WTC11 (cell line): Measurements from ENCODE around the gene TMEM108. TPM values are rescaled to one million over a fixed set of nuclear protein-coding genes. Genes with fewer than 3 reads are reported as not detected.
"Not testable (repeated sequence)": the region's sequence is repeated elsewhere in the genome, so short reads cannot be mapped to it uniquely, and the experiment has no call there.

ENCODE experiments used
- ATAC-seq: fragments of 200-7000 bp; cut with Tn5 transposase; 2 replicates; pipeline ENCODE4 v1.10.0; 2021; ENCODE audit warnings: mild to moderate bottlenecking, moderate library complexity
- CTCF ChIA-PET: fragments of 300-600 bp; sonication (Branson Sonifier 250); formaldehyde crosslinking; loops from one replicate; lab custom pipeline; 2021; ENCODE audit warnings: antibody characterized with exemption; lab: Charles Lee
- POLR2A ChIA-PET: fragments of 350-600 bp; sonication (Branson Sonifier 250); formaldehyde crosslinking; loops from one replicate; lab custom pipeline; 2021; ENCODE audit warnings: antibody characterized with exemption; lab: Charles Lee
- DNase-seq: peaks from one replicate; pipeline ENCODE4 v3.0.0; 2021; ENCODE audit warnings: low spot score
- H3K27ac Mint-ChIP-seq: 2 replicates; pipeline ENCODE4 v1.8.0; 2021; ENCODE audit warnings: mixed read lengths
- H3K27me3 Mint-ChIP-seq: 2 replicates; pipeline ENCODE4 v1.8.0; 2021; ENCODE audit warnings: low read depth, mild to moderate bottlenecking, moderate library complexity, mixed read lengths
- H3K36me3 Mint-ChIP-seq: 2 replicates; pipeline ENCODE4 v1.8.0; 2021; ENCODE audit warnings: mixed read lengths
- H3K4me1 Mint-ChIP-seq: 2 replicates; pipeline ENCODE4 v1.8.0; 2022; ENCODE audit warnings: mixed read lengths
- H3K4me3 Mint-ChIP-seq: 2 replicates; pipeline ENCODE4 v1.8.0; 2021; ENCODE audit warnings: mild to moderate bottlenecking, moderate library complexity, mixed read lengths
- H3K9me3 Mint-ChIP-seq: 2 replicates; pipeline ENCODE4 v1.8.0; 2021; ENCODE audit warnings: mixed read lengths
- GRHL2 ChIP-seq: fragments of 250-450 bp; sonication (Bioruptor Pico); IDR thresholded peaks from 2 replicates; pipeline ENCODE4 v1.8.0; 2022; ENCODE audit warnings: mild to moderate bottlenecking, moderate library complexity; ENCODE audit not compliant: insufficient replicate concordance, severe bottlenecking
- HMGA2 ChIP-seq: fragments of 250-450 bp; sonication (Bioruptor Pico); IDR thresholded peaks from 2 replicates; pipeline ENCODE4 v1.4.0; 2021; ENCODE audit warnings: mild to moderate bottlenecking, moderate library complexity
- NFATC4 ChIP-seq: fragments of 250-450 bp; sonication (Bioruptor Pico); IDR thresholded peaks from 2 replicates; pipeline ENCODE4 v1.9.0; 2021; ENCODE audit warnings: mild to moderate bottlenecking
- NR2C2 ChIP-seq: sonication (generic); formaldehyde crosslinking; IDR thresholded peaks from 2 replicates; pipeline ENCODE4 v1.8.0; 2022; ENCODE audit warnings: mild to moderate bottlenecking, missing genetic modification reagents
- PRRX2 ChIP-seq: fragments of 250-450 bp; sonication (Bioruptor Pico); IDR thresholded peaks from 2 replicates; pipeline ENCODE4 v1.8.0; 2021; ENCODE audit warnings: mild to moderate bottlenecking
- RORB ChIP-seq: fragments of 250-450 bp; sonication (Bioruptor Pico); IDR thresholded peaks from 2 replicates; pipeline ENCODE4 v1.9.0; 2021; ENCODE audit warnings: mild to moderate bottlenecking
- TEAD4 ChIP-seq: sonication (generic); formaldehyde crosslinking; IDR thresholded peaks from 2 replicates; pipeline ENCODE4 v1.8.0; 2022; ENCODE audit warnings: mild to moderate bottlenecking, missing genetic modification reagents
- TP53 ChIP-seq: sonication (generic); formaldehyde crosslinking; IDR thresholded peaks from 2 replicates; pipeline ENCODE4 v1.8.1; 2023; ENCODE audit warnings: mild to moderate bottlenecking, missing genetic modification reagents
- ZNF121 ChIP-seq: sonication (generic); formaldehyde crosslinking; IDR thresholded peaks from 2 replicates; pipeline ENCODE4 v1.8.0; 2023; ENCODE audit warnings: missing genetic modification reagents
- ZNF138 ChIP-seq: sonication (generic); formaldehyde crosslinking; conservative IDR thresholded peaks from 2 replicates; pipeline ENCODE4 v1.8.1; 2022; ENCODE audit warnings: mild to moderate bottlenecking, moderate library complexity, missing genetic modification reagents
- ZNF263 ChIP-seq: sonication (generic); formaldehyde crosslinking; IDR thresholded peaks from 2 replicates; pipeline ENCODE4 v1.8.1; 2022; ENCODE audit warnings: low read depth, mild to moderate bottlenecking, moderate library complexity, missing genetic modification reagents
- ZNF671 ChIP-seq: fragments of 250-450 bp; sonication (Bioruptor Pico); IDR thresholded peaks from 2 replicates; pipeline ENCODE4 v1.8.0; 2021; ENCODE audit warnings: mild to moderate bottlenecking
- total RNA-seq: library from RNA; stranded (reverse); gene quantifications from 3 replicates; pipeline ENCODE4 v1.2.3, GENCODE V29; 2021
- TF ChIP-seq, protein P1 (sequence below): sonication (generic); formaldehyde crosslinking; IDR thresholded peaks from 2 replicates; pipeline ENCODE4 v1.8.0; 2023; ENCODE audit warnings: missing genetic modification reagents, mild to moderate bottlenecking, borderline replicate concordance
- TF ChIP-seq, protein P2 (sequence below): sonication (generic); formaldehyde crosslinking; IDR thresholded peaks from 2 replicates; pipeline ENCODE4 v1.8.1; 2022; ENCODE audit warnings: low read depth, missing genetic modification reagents, borderline replicate concordance
- TF ChIP-seq, protein P3 (sequence below): sonication (generic); formaldehyde crosslinking; IDR thresholded peaks from 2 replicates; pipeline ENCODE4 v1.8.1; 2023; ENCODE audit warnings: mild to moderate bottlenecking, missing genetic modification reagents
- TF ChIP-seq, protein P4 (sequence below): sonication (generic); formaldehyde crosslinking; IDR thresholded peaks from 2 replicates; pipeline ENCODE4 v1.8.1; 2023; ENCODE audit warnings: mild to moderate bottlenecking, missing genetic modification reagents
- TF ChIP-seq, protein P5 (sequence below): sonication (generic); formaldehyde crosslinking; IDR thresholded peaks from 2 replicates; pipeline ENCODE4 v1.8.1; 2022; ENCODE audit warnings: low read depth, mild to moderate bottlenecking, moderate library complexity, missing genetic modification reagents, borderline replicate concordance
- TF ChIP-seq, protein P6 (sequence below): sonication (generic); formaldehyde crosslinking; IDR thresholded peaks from 2 replicates; pipeline ENCODE4 v1.8.1; 2022; ENCODE audit warnings: mild to moderate bottlenecking, moderate library complexity, missing genetic modification reagents

The TMEM108 gene
- total RNA-seq, 1 experiment from 2014 or later = 14.7 TPM

DNA sequence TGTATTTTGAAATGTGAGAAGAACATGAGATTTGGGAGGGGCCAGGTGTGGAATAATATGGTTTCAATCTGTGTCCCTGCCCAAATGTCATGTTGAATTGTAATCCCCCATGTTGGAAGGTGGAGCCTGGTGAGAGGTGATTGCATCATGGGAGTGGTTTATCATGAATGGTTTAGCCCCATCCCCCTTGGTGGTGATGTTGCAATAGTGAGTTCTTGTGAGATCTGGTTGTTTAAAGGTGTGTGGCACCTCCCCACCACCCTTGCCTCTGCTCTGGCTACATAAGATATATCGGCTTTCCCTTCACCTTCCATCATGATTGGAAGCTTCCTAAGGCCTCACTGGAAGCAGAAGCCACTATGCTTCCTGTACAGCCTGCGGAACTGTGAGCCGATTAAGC is 23.9 kb upstream of the TMEM108 start:
- no peaks in the 10 kb centered on the region for H3K4me1 Mint-ChIP-seq
- H3K36me3 Mint-ChIP-seq = peaks cover 29% of the 10 kb centered on the region
- ChIA-PET POLR2A (no interaction called here), CTCF (no interaction called here)
- DNase-seq (no peak), ATAC-seq (no peak)
- H3K9me3 Mint-ChIP-seq = peaks cover 42% of the 10 kb centered on the region
- H3K27me3 Mint-ChIP-seq = peaks cover 3% of the 10 kb centered on the region; the same call in 1 of the 2 replicates
- H3K27ac Mint-ChIP-seq = no peak overlapping the region
- no peak for TF ChIP-seq ZNF121 (CRISPR knock-in tag)
- TF ChIP-seq RORB (CRISPR knock-in tag) = no peak
- no peak for TF ChIP-seq TEAD4
- no peak for TF ChIP-seq NR2C2 (CRISPR knock-in tag)
- TF ChIP-seq GRHL2 (CRISPR knock-in tag) = no peak
- TF ChIP-seq, protein P1, sequence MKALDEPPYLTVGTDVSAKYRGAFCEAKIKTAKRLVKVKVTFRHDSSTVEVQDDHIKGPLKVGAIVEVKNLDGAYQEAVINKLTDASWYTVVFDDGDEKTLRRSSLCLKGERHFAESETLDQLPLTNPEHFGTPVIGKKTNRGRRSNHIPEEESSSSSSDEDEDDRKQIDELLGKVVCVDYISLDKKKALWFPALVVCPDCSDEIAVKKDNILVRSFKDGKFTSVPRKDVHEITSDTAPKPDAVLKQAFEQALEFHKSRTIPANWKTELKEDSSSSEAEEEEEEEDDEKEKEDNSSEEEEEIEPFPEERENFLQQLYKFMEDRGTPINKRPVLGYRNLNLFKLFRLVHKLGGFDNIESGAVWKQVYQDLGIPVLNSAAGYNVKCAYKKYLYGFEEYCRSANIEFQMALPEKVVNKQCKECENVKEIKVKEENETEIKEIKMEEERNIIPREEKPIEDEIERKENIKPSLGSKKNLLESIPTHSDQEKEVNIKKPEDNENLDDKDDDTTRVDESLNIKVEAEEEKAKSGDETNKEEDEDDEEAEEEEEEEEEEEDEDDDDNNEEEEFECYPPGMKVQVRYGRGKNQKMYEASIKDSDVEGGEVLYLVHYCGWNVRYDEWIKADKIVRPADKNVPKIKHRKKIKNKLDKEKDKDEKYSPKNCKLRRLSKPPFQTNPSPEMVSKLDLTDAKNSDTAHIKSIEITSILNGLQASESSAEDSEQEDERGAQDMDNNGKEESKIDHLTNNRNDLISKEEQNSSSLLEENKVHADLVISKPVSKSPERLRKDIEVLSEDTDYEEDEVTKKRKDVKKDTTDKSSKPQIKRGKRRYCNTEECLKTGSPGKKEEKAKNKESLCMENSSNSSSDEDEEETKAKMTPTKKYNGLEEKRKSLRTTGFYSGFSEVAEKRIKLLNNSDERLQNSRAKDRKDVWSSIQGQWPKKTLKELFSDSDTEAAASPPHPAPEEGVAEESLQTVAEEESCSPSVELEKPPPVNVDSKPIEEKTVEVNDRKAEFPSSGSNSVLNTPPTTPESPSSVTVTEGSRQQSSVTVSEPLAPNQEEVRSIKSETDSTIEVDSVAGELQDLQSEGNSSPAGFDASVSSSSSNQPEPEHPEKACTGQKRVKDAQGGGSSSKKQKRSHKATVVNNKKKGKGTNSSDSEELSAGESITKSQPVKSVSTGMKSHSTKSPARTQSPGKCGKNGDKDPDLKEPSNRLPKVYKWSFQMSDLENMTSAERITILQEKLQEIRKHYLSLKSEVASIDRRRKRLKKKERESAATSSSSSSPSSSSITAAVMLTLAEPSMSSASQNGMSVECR (CRISPR knock-in tag) = no peak
- TF ChIP-seq, protein P2, sequence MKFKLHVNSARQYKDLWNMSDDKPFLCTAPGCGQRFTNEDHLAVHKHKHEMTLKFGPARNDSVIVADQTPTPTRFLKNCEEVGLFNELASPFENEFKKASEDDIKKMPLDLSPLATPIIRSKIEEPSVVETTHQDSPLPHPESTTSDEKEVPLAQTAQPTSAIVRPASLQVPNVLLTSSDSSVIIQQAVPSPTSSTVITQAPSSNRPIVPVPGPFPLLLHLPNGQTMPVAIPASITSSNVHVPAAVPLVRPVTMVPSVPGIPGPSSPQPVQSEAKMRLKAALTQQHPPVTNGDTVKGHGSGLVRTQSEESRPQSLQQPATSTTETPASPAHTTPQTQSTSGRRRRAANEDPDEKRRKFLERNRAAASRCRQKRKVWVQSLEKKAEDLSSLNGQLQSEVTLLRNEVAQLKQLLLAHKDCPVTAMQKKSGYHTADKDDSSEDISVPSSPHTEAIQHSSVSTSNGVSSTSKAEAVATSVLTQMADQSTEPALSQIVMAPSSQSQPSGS (CRISPR knock-in tag) = no peak
- no peak for TF ChIP-seq NFATC4 (CRISPR knock-in tag)
- TF ChIP-seq ZNF263 (CRISPR knock-in tag) = no peak
- TF ChIP-seq, protein P3, sequence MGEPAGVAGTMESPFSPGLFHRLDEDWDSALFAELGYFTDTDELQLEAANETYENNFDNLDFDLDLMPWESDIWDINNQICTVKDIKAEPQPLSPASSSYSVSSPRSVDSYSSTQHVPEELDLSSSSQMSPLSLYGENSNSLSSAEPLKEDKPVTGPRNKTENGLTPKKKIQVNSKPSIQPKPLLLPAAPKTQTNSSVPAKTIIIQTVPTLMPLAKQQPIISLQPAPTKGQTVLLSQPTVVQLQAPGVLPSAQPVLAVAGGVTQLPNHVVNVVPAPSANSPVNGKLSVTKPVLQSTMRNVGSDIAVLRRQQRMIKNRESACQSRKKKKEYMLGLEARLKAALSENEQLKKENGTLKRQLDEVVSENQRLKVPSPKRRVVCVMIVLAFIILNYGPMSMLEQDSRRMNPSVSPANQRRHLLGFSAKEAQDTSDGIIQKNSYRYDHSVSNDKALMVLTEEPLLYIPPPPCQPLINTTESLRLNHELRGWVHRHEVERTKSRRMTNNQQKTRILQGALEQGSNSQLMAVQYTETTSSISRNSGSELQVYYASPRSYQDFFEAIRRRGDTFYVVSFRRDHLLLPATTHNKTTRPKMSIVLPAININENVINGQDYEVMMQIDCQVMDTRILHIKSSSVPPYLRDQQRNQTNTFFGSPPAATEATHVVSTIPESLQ (CRISPR knock-in tag) = no peak
- TF ChIP-seq ZNF671 = no peak
- TF ChIP-seq, protein P4, sequence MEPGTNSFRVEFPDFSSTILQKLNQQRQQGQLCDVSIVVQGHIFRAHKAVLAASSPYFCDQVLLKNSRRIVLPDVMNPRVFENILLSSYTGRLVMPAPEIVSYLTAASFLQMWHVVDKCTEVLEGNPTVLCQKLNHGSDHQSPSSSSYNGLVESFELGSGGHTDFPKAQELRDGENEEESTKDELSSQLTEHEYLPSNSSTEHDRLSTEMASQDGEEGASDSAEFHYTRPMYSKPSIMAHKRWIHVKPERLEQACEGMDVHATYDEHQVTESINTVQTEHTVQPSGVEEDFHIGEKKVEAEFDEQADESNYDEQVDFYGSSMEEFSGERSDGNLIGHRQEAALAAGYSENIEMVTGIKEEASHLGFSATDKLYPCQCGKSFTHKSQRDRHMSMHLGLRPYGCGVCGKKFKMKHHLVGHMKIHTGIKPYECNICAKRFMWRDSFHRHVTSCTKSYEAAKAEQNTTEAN (CRISPR knock-in tag) = no peak
- TF ChIP-seq HMGA2 (CRISPR knock-in tag) = no peak
- TF ChIP-seq TP53 (CRISPR knock-in tag) = no peak
- H3K4me3 Mint-ChIP-seq = no peak overlapping the region

DNA sequence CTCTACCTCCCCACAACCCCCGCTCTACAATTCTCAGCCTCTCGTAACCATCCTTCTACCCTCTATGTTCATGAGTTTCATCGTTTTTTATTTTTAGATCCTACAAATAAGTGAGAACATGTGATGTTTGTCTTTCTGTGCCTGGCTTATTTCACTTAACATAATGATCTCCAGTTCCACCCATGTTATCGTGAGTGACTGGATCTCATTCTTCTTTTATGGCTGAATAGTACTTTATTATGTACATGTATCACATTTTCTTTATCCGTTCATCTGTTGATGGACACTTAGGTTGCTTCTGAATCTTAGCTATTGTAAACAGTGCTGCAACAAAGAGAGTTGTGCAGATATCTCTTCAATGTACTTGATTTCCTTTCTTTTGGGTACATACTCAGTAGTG is 22.6 kb upstream of the TMEM108 start:
- H3K4me3 Mint-ChIP-seq, H3K4me1 Mint-ChIP-seq, DNase-seq, ATAC-seq, POLR2A ChIA-PET, CTCF ChIA-PET, H3K27ac Mint-ChIP-seq, H3K27me3 Mint-ChIP-seq: not testable (repeated sequence)
- peaks cover 20% of the 10 kb centered on the region for H3K36me3 Mint-ChIP-seq
- H3K9me3 Mint-ChIP-seq = peaks cover 31% of the 10 kb centered on the region

DNA sequence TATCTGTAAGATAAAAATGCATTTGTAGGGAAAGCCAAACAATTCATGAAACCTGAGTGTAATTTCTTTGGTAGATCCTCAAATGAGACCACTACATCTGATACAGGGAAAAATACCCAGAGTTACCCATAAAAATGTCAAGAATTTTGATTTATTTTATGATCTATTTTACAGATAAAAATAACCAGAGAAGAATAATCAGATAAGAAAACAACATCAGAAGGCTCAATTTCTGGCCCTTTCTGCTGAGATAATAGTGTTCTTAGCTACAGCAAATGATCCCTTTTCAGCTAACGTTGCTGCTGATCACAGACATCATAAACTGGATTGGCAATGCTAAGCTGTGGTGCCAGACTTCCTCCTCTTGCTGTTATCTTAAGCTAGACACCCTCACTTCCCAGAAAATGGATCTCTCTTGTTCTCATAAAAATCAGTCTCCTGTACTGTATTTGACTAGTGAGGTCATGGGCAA is 21.3 kb upstream of the TMEM108 start:
- Mint-ChIP-seq H3K27ac (no peak overlapping the region), H3K9me3 (peaks cover 18% of the 10 kb centered on the region), H3K4me1 (no peaks in the 10 kb centered on the region), H3K4me3 (no peak overlapping the region), H3K36me3 (peaks cover 8% of the 10 kb centered on the region), H3K27me3 (peaks cover 3% of the 10 kb centered on the region; the same call in 1 of the 2 replicates)
- ATAC-seq = no peak
- CTCF ChIA-PET = no interaction called here
- POLR2A ChIA-PET = no interaction called here
- DNase-seq = no peak
- TF ChIP-seq, protein P5, sequence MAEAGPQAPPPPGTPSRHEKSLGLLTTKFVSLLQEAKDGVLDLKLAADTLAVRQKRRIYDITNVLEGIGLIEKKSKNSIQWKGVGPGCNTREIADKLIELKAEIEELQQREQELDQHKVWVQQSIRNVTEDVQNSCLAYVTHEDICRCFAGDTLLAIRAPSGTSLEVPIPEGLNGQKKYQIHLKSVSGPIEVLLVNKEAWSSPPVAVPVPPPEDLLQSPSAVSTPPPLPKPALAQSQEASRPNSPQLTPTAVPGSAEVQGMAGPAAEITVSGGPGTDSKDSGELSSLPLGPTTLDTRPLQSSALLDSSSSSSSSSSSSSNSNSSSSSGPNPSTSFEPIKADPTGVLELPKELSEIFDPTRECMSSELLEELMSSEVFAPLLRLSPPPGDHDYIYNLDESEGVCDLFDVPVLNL (CRISPR knock-in tag) = no peak
- TF ChIP-seq ZNF138 (CRISPR knock-in tag) = no peak
- TF ChIP-seq, protein P6, sequence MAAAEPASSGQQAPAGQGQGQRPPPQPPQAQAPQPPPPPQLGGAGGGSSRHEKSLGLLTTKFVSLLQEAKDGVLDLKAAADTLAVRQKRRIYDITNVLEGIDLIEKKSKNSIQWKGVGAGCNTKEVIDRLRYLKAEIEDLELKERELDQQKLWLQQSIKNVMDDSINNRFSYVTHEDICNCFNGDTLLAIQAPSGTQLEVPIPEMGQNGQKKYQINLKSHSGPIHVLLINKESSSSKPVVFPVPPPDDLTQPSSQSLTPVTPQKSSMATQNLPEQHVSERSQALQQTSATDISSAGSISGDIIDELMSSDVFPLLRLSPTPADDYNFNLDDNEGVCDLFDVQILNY (CRISPR knock-in tag) = no peak
- TF ChIP-seq PRRX2 (CRISPR knock-in tag) = no peak
- no peak for TF ChIP-seq ZNF671
- no peak for TF ChIP-seq GRHL2 (CRISPR knock-in tag)
